Measurements from ENCODE around the gene FANK1.
"Not testable (repeated sequence)": the region's sequence is repeated elsewhere in the genome, so short reads cannot be mapped to it uniquely, and the experiment has no call there.

Gene FANK1

DNA sequence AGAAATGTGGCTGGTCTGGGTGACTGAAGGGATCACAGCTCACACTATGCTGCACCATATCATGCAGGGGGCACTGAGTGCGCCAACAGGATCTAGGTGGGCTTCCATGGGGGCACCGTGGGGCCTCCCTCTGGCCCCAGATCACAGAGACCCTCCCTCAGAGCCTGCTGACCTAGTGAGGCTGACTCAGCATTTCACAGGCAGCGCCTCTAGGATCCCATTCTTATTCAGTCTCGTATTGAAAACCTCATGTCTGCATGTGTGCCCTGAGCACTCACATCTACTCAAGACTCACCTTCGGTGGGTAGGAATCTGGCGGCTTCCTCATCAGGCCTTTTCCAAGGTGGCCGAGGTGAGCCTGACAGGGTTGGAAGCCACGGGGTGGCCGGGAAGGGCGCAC, 141.6 kb downstream of the FANK1 start:
- no peak for FAIRE-seq

DNA sequence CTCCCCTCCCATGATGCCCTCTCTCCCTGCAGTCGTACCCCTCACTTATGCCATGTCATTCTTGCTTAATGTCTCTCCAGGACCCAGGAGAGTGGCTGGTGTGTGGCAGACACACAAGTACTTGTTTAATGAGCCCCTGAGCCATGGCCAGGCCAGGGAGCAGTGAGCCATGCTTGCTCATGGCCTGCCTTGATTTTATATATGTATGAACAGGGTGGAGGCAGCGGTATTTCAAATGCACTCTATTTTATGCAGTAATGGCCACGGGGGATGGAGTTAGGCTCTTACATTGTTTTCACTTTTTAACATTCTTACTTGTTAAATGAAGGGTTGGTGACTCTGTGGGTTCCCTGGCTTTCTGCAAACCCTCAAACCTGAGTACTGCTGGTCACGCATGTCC, 144.8 kb downstream of the FANK1 start:
- no peak for FAIRE-seq

DNA sequence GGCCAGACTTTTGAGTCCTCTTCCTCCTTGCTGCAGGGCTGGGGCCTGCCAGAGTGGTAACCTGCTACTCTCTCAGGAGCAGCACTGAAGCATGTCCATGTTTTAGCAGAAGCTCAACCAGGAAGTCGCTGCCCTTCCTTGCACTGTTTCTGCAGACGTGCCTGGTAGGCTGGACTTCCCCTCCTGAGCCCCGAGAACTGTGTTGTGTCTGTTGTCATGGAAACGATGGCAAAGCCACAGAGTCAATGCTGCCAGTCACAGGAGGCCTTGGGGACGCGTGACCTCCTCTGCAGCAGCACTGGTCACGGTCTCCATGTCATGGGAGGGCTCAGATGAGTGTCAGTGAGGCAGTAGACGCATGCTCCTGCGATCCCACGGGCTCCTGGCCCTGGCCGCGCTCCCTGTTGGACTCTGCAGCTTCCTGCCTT, 145.5 kb downstream of the FANK1 start:
- no peak for FAIRE-seq

DNA sequence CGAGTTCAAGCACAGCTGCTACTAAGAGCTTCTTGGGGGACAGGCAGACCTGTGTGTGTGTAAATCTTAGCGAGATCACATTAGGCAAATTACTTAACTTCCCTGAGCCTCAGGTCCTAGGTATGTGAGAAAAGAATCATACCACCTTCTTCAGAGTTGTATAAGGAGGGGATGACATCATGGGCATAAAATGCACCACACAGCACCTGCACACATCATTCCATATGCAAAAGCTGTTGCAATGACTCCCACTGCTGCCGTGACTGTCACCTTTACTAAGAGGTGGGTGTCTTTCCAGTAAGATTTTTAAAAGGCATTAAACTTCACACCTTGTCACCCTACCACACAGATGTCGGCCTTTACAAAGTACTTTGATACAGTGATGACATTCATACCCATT, 146.0 kb downstream of the FANK1 start:
- no peak for FAIRE-seq

DNA sequence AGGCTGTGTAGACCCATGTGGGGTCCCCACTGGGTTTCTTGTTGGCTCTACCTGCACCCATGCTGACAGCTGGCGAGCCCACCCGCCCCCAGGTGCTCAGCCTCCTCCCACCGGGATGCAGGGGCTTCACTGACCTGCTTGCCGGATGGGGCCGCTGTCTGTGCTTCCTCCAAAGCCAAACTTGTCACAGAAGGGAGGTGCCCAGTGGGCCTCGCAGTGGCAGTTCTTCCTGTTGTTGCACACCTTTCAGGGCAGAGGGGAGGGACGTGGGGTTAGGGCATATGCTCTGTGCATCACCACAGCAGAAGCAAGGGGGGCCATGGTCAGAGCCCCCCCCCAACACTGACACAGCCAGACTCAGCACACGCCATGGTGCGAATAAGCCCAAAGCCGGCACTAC, 146.5 kb downstream of the FANK1 start:
- FAIRE-seq: no peak

DNA sequence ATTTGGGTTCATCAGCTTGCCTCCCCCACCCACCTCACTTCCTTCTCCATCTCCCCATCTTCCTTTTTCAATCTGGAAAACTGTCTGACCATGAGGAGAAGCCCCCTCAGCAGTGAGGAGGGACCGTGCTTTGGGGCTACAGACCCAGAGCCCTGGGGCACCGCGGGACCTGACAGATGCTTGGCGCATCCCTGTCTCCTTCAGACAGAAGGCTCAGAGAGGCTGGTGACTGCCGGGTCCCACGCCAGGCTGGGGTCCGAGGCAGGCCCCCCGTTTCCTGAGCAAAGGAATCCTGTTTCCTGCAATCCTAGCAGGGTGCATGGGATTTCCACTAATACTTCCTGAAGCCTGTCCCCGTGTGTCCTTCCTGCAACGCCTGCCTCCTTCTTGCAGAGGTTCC, 147.0 kb downstream of the FANK1 start:
- no peak for FAIRE-seq

DNA sequence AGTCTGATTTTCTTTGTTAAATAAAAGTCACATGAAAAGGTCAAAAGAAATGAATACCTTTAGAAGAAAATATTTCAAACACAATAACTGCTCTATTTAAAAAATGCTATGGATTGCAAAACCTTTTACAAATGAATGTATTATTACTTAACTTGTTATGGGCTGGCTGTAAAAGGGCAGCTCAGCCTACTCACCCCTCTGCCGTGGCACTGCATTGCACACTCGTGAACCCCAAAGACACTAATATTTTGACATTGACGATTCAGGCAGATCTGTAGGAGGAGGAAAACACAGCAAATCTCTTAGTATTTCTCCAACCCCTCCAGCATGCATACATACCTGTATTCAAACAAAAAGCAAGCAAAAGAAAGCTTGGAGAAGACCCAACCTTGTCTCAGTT, 149.5 kb downstream of the FANK1 start:
- no peak for FAIRE-seq

DNA sequence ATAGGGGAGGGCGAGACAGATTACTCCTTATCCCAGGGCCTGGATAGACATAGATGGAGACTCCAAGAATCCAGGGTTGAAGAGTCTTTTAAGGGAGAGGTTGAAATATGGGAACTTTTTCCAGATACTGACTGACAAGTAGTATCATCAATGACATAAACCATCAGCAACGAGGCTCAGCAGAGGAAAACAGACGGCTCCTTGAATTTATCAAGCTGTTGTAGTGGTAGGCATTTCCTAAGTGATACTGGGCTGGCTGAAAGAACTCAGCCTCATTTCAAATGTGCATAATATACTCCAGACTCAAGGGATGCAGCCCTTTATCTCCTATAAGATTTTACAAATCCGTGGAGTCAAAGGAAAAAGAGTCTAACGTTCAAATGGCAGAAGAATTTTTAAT, 150.5 kb downstream of the FANK1 start:
- no peak for FAIRE-seq

DNA sequence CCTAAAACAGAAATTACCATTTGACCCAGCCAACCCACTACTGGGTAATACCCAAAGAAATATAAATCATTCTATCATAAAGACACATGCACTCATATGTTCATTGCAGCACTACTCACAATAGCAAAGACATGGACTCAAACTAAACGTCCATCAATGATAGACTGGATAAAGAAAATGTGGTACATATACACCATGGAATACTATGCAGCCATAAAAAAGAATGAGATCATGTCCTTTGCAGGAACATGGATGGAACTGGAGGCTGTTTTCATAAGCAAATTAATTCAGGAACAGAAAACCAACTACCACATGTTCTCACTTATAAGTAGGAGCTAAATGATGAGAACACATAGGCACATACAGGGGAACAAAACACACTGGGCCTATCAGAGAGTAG, 151.4 kb downstream of the FANK1 start:
- FAIRE-seq: not testable (repeated sequence)

DNA sequence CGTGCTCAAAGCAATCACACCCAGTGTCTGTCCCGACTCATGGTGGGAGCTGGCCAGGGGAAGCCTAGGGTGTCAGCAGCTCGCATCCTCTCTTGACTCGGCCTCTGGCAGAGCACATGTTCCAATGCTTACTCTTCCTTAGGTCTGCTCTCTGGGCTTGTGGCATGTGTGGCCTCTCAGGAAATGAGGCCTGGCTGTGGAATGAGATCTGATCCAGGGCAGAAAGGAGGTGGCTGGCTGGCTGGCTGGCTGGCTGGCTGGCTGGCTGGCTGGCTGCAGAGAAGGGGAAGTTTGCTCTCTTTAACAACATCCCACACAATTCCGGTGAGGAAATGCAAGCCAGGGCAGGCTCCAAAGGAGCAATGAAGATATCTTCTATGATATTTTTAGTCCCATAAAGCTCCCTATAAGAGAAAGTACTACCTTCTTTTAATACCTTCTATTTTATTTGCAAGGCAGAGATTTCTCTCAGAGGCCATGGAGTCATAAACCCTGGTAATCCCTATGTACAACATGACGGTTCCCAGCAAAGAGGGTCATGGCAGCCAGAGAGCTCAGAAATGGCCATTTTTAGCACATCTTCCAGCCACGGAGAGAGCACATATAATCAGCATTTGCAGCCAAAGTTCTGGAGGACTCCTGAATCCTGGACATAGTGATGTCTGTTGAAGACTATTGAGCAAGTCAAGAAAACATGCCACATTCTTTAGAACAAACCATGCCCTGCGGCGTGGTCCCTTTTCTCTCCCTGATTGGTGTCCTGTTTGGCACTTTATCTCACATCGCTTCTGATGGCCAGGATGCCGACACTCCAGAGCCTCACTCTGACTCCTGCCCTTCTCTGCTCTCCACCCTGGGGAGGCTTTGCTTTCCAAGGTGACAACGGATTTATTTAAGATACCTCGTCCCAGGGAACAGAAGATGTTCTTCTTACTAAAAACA, 153.7 kb downstream of the FANK1 start:
- FAIRE-seq: no peak

DNA sequence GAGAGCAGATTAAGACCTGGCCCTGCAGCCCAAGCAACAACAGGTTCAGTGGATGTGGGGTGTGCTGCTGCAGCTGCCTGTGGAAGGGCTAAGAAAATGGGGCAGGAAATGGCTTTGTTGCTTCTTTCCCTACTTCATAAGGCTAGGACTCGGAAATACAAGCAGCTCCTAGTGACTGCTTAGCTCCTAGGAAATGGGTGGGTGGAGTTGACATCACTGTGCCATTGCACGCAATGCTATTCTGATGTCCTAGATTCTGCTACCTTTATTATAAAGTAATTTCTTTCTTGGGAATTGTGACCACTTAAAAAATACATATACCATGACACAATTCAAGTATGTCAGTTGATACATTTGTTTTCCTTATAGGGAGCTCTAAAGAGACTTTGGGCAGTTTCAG, 155.8 kb downstream of the FANK1 start:
- no peak for FAIRE-seq

DNA sequence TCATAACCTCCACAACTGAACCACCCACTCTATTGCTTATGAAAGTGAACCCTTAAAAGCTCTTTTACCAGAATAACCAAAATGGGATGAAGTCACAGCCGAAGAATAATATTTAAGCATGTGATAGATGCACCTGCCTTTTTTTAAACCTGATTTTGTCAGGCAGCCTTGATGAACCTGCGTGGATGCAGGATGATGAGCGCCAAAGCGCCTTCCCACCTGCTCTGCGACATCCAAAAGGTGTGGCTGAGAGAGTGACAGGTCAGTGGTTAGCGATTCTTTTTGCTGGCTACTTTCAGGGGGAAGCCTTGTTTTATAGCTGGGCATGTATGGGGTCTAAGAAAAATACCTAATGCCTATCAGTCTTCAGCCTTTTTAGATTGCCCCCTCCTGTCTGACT, 157.8 kb downstream of the FANK1 start:
- FAIRE-seq: no peak

DNA sequence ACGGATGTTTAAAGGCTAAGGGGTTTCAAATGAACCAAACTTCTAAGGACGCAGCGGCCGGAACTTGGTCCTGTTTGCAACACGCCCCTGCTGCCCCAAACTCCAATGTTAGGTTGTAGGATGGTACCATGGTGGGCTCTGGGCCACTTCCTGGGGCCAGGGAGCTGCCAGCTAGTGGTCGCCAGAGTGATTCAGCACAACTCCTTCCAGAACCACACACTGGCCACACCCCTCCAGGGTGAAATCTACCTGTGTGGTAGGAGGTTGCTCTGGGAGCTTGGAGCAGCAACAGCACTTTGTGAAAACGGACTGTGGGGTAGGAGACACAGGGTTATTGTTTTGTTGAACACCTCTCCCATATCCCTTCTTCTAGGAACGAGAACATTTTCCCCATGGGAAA, 161.1 kb downstream of the FANK1 start:
- no peak for FAIRE-seq

DNA sequence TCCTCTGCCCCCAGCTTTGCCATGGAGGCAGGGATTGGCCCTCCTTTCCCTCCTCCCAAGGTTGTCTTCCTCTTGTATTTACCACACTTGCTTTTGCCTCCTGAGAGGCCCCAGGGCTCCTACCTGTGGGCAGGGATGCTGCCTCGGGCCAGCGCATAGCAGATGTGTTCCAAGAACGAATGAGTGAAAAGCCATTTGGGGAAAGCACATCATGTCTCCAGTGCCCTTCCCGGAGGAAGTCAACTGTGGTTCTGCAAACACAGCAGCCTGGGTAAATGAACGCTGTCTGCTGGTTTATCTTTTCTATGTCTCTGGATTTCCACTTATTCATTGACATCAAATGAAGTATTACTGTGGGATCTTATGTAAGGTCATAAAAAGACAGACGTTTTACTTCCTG, 161.7 kb downstream of the FANK1 start:
- FAIRE-seq: no peak

DNA sequence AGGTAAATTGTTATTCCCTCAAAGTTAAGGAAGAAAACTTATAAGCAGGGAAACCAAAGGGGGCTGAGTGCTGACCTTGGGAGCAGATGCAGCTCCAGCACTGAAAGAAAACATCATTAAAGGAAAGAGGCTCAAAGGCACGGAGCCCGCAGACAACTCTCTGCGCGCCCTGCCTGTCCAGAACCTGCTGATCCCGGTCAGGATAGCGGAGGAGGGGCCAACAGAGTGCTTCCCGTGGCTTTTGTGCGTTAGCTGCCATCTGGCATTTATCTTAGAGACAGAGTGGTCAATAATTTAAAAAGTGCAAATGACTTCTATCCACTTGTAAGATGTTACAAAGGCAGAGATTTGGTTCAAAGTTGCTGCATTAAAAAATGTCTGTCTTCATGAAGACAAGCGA, 162.1 kb downstream of the FANK1 start:
- no peak for FAIRE-seq
